HL-60/S4 treated with retinoic acid at 250 ng/mL for 4 days and 3 days (cell line): Measurements from ENCODE around the gene HMOX2.

Experiments
- in situ Hi-C: fragments of 300-500 bp; cut with MboI; formaldehyde crosslinking; loops from 2 replicates; pipeline ENCODE4 v1.7.0; 2022; ENCODE audit warnings: low sequenced_read_pairs

HMOX2 gene

DNA sequence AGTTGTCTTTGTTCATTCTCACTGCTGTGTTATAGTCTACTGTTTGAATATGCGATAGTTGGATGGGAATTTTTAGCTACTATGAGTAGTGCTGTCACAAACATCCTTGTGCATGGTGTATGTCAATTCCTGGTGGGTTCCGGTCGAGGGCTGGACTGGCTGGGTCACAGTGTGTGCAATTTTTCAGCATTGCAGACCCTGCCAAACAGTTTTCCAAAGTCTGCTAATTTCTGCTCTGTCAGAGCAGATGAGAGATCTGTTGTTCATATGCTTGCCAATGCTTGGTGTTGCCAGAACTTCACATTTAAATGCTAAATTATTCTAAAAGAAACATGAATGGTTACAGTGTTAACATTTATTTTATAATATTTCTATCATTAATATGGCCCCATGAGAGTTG, 76.3 kb downstream of the HMOX2 start:
- in situ Hi-C loops = no loop called here

DNA sequence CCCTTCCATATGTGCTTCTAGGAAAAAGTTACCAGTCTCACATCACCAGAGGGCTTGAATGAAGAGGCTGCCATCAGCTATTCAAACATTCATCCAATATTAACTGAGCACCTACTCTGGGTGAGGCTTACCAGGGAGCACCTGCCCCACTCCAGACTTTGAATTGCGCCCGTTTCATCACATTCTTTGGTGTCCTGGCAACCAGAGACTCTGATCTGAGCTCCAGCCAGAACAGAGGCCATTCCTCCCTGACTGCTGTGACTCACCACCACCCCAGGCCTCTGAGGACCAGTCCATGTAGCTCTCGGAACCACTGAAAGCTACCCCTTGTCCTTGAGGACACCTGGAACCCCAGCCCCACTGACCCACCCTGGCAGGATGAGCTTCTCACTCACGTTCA, 79.9 kb downstream of the HMOX2 start, which contains the start of gene C16orf96:
C16orf96 (plus strand) TSS at position 229 of the 400 bp plus-strand sequence; CDS start at position 379, 150 bp downstream.
- in situ Hi-C loops = no loop called here

- in situ Hi-C loops = no loop called here
These were observed 80.4 kb downstream of the HMOX2 start for GRCh38 chr16:4556580-4556979.

- in situ Hi-C loops = no loop called here
These were observed 81.8 kb downstream of the HMOX2 start for GRCh38 chr16:4557973-4558372.
